Brain pericyte (primary cell): ENCODE measurements around the gene VGLL4.

ENCODE experiments used
- DNase-seq: peaks from one replicate; pipeline ENCODE4 v3.0.0-alpha.2; 2012; ENCODE audit warnings: low read depth, low spot score

The VGLL4 gene

GRCh38 chr3:11629716-11630115, 14.0 kb downstream of the VGLL4 start:
- no peak for DNase-seq

DNA sequence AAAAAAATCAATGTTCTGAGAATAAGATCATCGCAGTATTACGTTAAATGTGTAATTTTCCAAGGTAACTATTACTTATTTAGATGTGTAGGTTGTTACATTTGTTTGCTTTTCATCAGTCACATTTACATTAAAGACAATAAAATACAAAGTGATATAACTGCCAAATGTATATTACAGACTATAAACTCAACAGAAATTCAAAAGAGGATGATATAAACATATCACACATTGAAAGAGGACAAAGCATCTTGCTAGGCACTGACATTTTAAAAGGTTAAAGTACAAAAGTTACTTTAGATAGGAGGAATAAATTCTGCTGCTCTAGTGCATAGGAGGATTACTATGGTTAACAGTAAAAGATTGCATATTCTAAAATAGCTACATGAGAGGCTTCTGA, 16.1 kb downstream of the VGLL4 start:
- no peak for DNase-seq

DNA sequence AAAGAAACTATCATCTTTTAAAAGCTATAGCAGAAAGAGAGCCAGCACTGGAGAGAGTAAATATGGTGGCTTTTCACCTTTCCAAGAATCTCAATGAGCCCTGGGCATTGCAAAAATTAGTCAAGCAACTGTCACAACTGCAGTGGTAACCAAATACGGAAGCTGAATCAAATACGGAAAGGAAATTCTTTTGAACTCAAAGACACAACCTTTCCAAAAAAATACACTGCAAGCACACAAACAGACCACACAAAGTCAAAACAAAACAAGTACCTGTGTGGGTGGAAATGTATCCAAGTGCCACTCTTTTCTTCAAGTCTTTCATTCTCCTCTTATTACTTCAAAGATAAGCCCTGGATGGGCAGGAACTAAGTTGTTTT, 17.6 kb downstream of the VGLL4 start:
- DNase-seq, result no peak

DNA sequence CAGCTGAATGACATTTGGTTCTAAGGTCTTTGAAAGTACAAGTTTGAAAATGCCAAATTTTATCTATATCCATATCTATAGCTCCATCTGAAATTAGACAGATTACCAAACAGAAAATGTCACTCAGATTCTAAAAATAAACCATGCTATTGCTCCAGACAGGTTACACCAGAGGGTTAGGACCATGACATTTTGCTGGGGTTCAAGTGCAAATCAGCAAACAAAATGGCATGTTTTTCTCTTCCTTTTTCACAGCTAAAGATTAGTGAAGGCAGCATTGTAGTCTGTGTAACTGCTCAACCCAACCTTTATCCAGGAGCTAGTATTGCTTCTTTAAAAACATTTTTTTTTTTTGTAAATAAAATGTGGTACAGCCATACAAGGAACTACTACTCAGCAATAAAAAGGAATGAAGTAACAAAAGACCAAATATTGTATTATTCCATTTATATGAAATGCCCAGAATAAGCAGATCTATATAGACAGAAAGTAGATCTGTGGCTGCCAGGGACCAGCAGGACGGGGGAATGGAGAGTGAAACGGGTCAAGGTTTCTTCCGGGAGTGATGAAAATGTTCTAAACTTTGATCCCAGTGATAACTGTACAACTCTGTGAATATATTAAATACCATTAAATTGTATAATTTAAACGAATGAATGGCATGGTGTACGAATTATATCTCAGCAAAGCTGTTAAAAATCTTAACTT, 18.2 kb downstream of the VGLL4 start:
- no peak for DNase-seq

GRCh38 chr3:11624704-11625375, 18.9 kb downstream of the VGLL4 start:
- no peak for DNase-seq

- DNase-seq, result no peak
Observed at GRCh38 chr3:11624161-11624560, 19.6 kb downstream of the VGLL4 start.

GRCh38 chr3:11622586-11623550, 20.8 kb downstream of the VGLL4 start:
- DNase-seq, result no peak

GRCh38 chr3:11621077-11621476, 22.6 kb downstream of the VGLL4 start:
- DNase-seq, result no peak

DNA sequence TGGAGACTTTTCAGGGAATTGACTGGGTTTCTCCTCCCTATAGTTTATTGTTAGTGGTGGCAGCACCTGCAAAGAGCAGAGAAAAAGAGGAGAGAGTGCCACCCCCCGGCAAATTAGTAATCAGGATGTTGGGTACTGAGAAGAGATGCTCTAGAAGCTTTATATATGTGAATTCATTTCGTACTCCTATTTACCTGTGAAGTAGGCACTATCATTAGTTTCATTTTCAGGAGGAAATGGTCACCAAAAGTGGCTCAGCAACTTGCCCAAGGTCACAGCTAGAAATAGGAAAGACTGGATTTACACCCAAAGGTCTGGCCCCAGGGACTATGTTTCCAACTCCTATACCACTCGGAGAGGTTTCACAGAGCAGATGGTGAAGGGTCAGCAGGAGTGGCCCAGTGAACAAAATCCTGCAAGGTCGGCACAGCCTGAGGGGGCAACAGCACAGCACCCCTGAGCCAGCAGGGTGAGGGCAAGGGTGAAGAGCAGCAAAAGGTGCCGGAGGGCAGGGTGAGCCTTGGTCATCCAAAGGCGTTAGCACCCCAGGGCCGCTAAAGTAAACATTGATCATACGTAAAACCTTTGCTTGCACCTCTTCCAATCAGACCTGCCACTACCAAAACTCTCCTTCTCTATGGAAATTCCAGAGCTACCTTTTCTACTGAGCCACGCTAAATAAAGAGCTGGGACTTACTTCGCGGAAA, 23.6 kb downstream of the VGLL4 start:
- no peak for DNase-seq

- DNase-seq, result no peak
Observed at GRCh38 chr3:11619461-11619860, 24.3 kb downstream of the VGLL4 start.

DNA sequence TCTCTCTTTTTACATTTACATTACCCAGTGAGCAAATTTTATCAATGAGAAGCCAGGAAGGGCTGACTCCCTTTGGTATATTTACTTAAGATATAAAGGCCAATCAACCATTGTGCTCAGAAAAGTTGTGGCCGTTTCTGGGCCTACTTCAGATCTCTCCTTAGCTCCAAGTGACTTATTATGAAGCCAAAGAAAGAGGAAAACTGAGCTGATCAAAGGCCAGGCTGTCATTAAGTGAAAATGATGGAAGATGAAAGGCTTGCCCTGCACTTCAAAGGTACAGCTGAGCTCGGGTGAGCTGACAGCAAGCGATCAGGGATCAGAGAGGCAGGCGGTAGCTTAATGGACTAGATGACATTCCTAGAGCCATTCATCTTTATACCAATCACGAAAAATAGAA, 24.8 kb downstream of the VGLL4 start:
- no peak for DNase-seq

DNA sequence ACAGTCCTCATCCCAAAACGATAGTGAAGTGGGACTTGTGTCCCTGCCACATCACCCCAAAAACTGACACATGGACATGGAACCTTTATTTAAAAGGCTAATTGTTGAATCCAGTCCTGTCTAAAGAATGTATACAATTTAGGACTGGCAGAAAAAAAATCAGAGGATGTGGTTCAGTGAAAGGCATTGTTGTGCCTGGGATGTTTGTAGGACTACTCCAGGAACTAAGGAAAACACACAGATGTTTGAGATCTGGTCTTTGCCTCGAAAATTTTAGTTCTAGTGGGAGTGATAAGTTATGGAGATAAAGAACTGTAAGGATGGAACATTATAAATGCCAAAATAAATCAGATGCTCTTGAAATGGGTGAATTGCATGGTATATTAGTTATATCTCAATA, 27.2 kb downstream of the VGLL4 start:
- DNase-seq, result no peak

DNA sequence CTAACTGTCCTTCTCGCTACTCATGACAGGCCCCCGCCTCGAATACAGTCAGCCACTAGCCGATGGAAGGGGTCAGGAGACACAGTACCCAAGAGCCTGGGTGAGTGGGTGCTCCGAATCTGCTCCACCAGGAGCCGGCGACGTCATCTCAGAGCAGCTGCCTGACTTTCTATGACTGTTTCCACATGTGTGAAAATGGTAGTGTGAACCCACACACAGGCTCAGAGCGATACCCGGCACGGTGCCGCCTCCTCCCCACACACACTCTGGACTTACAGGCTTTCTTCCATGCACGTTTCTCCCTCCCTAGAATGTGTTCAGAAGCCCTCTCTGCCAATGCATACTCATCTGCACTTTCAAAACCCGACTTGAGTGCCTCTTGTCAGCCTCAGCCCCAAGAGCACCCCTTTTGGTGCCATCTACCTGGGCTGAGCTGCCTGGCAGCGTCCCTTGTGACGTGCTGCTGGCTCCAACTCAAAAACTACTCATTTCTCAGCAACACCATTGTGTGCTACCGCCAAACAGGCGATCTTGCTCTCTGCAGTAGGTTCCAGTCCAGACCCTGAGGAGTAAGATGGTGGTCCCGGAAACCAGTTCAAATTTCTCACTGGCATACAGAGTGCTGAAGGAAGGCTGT, 29.7 kb downstream of the VGLL4 start:
- DNase-seq, result no peak

DNA sequence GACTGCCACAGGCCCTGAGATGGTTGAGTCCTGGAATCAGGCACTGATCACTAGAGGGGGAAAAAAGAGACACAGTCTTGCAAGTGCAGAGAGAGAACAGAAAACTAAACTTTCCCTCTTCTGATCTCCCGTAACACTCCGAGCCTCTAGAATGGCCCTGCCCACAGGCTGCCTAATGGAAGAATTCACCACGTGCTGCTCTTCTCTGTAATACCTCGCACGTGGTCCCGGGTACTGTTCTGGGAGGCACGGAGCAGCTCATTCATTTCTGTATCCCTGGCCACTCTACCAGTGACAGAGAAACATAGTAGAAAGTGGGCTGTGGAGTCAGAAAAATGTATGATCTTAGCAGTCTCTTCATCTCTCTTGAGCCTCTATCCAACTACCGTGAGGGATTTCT, 30.4 kb downstream of the VGLL4 start:
- no peak for DNase-seq

DNA sequence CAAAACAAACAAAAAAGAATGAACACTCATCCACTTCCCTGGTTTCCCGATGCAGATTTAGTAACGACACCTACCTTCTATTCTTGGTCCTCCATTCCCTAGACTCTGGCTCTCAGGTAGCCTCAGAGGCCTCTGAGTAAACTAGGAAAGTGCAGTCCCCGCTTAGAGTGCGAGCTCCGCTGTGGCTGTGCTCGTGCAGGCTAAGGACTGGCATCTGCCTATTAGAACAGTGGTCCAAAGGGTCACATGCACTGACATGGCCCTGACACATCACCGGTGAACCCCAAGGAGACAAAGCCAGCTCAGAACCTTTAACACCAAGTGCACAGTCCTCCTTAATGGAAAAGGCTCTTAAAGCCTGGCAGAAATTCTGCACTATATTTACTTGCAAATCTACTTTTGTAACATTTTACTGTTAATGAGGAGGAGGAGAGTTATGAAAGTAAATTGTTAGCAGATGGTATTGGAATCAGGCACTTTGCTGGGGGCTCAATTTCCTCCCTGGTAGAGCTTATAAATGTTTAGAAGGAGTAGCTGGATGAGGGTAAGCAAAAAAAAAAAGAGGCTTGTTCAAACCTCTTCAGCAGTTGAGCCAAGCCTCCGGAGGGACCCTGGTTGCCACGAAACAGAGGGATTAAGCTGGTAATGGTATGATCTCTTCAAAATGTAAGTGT, 31.1 kb downstream of the VGLL4 start:
- DNase-seq, result no peak

DNA sequence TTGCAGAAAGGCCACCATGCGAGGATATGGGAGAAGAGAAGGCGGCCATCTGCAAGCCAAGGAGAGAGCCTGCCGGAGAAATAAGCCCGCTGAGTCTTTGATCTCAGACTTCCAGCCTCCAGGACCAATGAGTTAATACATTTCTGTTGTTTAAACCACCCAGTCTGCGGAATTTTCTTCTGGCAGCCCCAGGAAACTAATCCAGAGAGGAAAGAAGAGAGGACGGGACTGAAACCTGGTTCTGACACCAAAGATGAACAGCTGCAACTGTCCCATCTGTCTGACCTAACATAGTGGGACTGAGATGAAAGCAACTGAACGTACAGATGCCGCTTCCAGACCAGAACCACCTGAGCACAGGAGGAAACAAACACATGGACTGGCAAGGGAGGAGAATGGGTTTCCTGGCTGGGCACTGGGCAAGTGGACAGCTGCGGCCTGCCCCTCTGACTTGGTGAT, 32.3 kb downstream of the VGLL4 start:
- DNase-seq, result no peak

- DNase-seq, result no peak
Observed at GRCh38 chr3:11610700-11611275, 32.9 kb downstream of the VGLL4 start.

- DNase-seq, result no peak
Observed at GRCh38 chr3:11610044-11610671, 33.6 kb downstream of the VGLL4 start.

GRCh38 chr3:11609481-11609880, 34.2 kb downstream of the VGLL4 start:
- no peak for DNase-seq

DNA sequence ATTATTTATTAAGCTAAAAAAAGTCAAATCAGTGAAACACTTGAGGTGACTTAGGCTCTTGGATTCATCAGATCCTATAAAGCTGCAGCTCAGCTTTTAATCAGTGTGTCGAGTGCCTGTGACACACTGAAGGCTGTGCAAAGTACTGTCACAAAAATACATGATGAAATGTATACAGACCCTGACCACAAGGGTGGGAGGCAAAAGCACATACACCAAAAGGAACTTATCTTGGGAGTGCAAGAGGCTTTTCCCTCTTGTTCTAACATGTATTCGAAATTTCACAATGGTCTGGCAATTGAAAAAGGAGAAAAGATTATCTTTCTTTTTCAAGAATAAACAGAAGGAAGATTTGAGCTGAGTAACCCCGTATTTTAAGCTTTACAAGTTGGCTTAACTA, 35.9 kb downstream of the VGLL4 start:
- no peak for DNase-seq
